RWPE2 (cell line): ENCODE data around the gene SLC26A1.
"Not testable (repeated sequence)": the region's sequence is repeated elsewhere in the genome, so short reads cannot be mapped to it uniquely, and the experiment has no call there.

Source experiments
- ATAC-seq: fragments of 200-7000 bp; cut with Tn5 transposase; 3 replicates; pipeline ENCODE4 v1.9.1; 2021; ENCODE audit warnings: low read depth
- DNase-seq: peaks from one replicate; pipeline ENCODE4 v3.0.0-alpha.2; 2020; ENCODE audit warnings: low spot score
- H3K27ac ChIP-seq: fragments of 450-650 bp; 2 replicates; pipeline ENCODE4 v1.5.1; 2017; ENCODE audit warnings: mild to moderate bottlenecking; ENCODE audit not compliant: poor library complexity, severe bottlenecking
- H3K27me3 ChIP-seq: fragments of 250-450 bp; sonication (Bioruptor Pico); 2 replicates; pipeline ENCODE4 v1.5.1; 2021; ENCODE audit warnings: mild to moderate bottlenecking, moderate library complexity; ENCODE audit not compliant: insufficient read depth, poor library complexity, severe bottlenecking
- H3K36me3 ChIP-seq: fragments of 250-450 bp; sonication (Bioruptor Pico); 2 replicates; pipeline ENCODE4 v1.5.1; 2020; ENCODE audit warnings: low read depth, mild to moderate bottlenecking, moderate library complexity
- H3K4me1 ChIP-seq: fragments of 250-450 bp; sonication (Bioruptor Pico); 2 replicates; pipeline ENCODE4 v1.5.1; 2021; ENCODE audit warnings: mild to moderate bottlenecking, moderate library complexity; ENCODE audit not compliant: insufficient read depth, poor library complexity, severe bottlenecking
- H3K4me3 ChIP-seq: fragments of 250-450 bp; sonication (Bioruptor Pico); 2 replicates; pipeline ENCODE4 v1.5.1; 2021; ENCODE audit warnings: mild to moderate bottlenecking, moderate library complexity; ENCODE audit not compliant: severe bottlenecking
- H3K9me3 ChIP-seq: fragments of 250-450 bp; sonication (Bioruptor Pico); 2 replicates; pipeline ENCODE4 v1.5.1; 2021; ENCODE audit warnings: mild to moderate bottlenecking, moderate library complexity; ENCODE audit not compliant: severe bottlenecking
- TF ChIP-seq, protein P1 (sequence below): fragments of 450-650 bp; IDR thresholded peaks from one replicate; pipeline ENCODE4 v1.5.1; 2017; ENCODE audit warnings: mild to moderate bottlenecking, moderate library complexity; ENCODE audit not compliant: poor library complexity, severe bottlenecking

Gene SLC26A1

DNA sequence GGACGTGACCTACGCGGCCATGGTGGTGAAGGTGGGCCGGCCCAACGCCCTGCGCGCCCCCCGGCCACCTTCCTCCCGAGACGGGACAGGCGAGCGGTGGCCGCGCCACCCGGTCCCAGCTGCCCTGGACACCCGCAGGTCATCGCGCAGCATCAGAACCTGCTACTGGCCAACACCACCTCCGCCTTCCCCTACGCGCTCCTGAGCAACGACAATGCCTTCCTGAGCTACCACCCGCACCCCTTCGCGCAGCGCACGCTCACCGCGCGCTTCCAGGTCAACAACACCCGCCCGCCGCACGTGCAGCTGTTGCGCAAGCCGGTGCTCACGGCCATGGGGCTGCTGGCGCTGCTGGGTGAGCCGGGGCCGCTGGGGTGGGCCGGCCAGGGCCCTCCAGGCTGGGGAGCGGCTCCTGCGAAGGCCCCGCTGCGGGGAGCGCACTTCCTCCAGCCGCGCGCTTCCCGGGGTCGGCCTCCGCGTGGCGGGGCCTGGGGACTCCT is 9.0 kb upstream of the SLC26A1 start:
- no peaks in the 10 kb centered on the region for H3K4me1 ChIP-seq
- H3K4me3 ChIP-seq = no peak overlapping the region
- peaks cover 77% of the 10 kb centered on the region for H3K27me3 ChIP-seq
- DNase-seq (no peak), ATAC-seq (no peak; the same call in 2 of the 3 replicates)
- H3K36me3 ChIP-seq = no peaks in the 10 kb centered on the region
- H3K9me3 ChIP-seq = no peaks in the 10 kb centered on the region
- TF ChIP-seq, protein P1, sequence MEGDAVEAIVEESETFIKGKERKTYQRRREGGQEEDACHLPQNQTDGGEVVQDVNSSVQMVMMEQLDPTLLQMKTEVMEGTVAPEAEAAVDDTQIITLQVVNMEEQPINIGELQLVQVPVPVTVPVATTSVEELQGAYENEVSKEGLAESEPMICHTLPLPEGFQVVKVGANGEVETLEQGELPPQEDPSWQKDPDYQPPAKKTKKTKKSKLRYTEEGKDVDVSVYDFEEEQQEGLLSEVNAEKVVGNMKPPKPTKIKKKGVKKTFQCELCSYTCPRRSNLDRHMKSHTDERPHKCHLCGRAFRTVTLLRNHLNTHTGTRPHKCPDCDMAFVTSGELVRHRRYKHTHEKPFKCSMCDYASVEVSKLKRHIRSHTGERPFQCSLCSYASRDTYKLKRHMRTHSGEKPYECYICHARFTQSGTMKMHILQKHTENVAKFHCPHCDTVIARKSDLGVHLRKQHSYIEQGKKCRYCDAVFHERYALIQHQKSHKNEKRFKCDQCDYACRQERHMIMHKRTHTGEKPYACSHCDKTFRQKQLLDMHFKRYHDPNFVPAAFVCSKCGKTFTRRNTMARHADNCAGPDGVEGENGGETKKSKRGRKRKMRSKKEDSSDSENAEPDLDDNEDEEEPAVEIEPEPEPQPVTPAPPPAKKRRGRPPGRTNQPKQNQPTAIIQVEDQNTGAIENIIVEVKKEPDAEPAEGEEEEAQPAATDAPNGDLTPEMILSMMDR = no peak
- H3K27ac ChIP-seq = no peak overlapping the region

DNA sequence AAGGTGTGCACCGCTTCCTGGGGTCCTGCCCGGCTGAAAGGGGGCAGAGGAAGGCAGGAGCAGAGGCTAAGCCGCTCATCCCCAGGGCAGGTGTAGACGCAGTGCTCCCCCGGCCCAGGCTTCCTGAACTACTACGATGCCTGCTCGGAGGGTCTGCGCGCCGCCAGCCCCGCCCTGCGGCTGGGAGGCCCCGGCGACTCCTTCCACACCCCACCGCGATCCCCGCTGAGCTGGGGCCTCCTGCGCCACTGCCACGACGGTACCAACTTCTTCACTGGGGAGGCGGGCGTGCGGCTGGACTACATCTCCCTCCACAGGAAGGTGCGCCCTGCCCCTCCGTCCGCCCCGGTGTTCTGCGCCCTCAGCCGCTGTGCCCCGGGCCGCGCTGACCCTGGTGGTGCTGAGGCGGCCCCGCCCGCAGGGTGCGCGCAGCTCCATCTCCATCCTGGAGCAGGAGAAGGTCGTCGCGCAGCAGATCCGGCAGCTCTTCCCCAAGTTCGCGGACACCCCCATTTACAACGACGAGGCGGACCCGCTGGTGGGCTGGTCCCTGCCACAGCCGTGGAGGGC is 8.4 kb upstream of the SLC26A1 start:
- Histone ChIP-seq H3K27ac (no peak overlapping the region), H3K4me1 (no peaks in the 10 kb centered on the region), H3K27me3 (peaks cover 78% of the 10 kb centered on the region), H3K4me3 (no peak overlapping the region), H3K9me3 (no peaks in the 10 kb centered on the region), H3K36me3 (no peaks in the 10 kb centered on the region)
- DNase-seq (no peak), ATAC-seq (no peak)
- TF ChIP-seq, protein P1 = no peak

DNA sequence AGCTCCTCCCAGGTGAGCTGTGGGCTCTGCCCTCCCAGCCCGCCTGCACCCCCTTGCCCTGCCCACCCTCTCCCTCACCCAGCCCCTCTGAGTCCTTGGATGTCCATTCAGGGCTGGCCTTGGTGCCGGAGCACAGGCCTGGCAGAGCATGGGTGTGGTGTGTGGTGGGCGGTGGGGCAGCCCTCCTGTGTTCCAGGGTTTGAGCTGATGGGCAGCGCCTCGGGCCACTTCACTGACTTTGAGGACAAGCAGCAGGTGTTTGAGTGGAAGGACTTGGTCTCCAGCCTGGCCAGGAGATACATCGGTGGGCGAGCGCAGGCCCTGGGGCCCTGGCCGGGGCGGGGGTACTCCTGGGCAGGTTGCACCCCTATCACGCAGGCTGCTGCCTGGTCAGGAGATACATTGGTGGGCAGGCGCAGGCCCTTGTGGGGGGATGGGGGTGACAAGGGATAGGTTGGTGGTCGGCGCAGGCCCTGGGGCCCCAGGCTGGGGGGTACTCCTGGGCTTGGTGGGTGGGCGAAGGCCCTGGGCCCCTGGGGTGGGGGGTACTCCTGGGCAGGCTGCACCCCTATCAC is 7.6 kb upstream of the SLC26A1 start:
- DNase-seq (no peak), ATAC-seq (no peak)
- H3K4me3 ChIP-seq = no peak overlapping the region
- H3K4me1 ChIP-seq = no peaks in the 10 kb centered on the region
- no peak overlapping the region for H3K27ac ChIP-seq
- H3K27me3 ChIP-seq = peaks cover 86% of the 10 kb centered on the region
- TF ChIP-seq, protein P1 = no peak
- no peaks in the 10 kb centered on the region for H3K36me3 ChIP-seq
- H3K9me3 ChIP-seq = no peaks in the 10 kb centered on the region

DNA sequence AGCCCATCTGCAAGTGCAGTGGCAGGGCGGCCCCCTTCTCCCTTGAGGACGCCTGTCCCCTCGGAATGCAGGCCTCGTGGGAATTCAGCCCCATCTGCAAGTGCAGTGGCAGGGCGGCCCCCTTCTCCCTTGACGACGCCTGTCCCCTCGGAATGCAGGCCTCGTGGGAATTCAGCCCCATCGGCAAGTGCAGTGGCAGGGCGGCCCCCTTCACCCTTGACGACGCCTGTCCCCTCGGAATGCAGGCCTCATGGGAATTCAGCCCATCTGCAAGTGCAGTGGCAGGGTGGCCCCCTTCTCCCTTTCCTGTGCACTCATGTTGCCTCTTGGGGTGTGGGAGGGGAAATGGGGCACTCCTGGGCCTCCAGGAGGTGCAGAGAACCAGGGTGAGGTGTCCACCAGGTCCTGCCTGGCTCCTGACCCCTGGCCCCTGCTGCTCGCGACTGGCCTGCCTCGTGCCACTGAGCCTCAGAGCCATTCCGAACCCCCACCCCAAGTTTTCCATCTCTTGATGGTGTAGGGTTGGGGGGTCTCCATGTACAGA is 6.8 kb upstream of the SLC26A1 start:
- Histone ChIP-seq H3K4me3 (no peak overlapping the region), H3K4me1 (no peaks in the 10 kb centered on the region), H3K36me3 (no peaks in the 10 kb centered on the region), H3K9me3 (no peaks in the 10 kb centered on the region), H3K27me3 (peaks cover 81% of the 10 kb centered on the region), H3K27ac (no peak overlapping the region)
- TF ChIP-seq, protein P1 = no peak
- DNase-seq (no peak), ATAC-seq (no peak)

DNA sequence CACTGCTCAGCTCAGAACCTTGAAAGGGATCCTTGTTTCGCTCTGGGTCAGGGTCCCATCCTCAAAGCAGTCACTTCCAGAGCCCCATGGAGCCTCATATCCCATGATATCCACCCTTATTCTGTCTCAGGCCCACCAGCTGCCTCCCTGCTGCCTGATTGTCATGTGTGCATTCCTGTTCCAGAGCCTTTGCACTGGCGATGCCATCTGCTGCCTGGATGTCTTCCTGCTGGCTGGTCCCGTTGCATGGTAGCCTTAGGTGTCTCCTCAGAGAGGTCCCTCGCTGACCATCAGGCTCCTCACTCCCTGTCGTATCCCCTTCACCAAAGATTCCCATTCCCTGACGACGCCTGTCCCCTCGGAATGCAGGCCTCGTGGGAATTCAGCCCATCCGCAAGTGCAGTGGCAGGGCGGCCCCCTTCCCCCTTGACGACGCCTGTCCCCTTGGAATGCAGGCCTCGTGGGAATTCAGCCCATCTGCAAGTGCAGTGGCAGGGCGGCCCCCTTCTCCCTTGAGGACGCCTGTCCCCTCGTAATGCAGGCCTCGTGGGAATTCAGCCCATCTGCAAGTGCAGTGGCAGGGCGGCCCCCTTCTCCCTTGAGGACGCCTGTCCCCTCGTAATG is 6.1 kb upstream of the SLC26A1 start:
- peaks cover 75% of the 10 kb centered on the region for H3K27me3 ChIP-seq
- H3K9me3 ChIP-seq, ATAC-seq, H3K36me3 ChIP-seq, DNase-seq, H3K27ac ChIP-seq, H3K4me3 ChIP-seq, H3K4me1 ChIP-seq: not testable (repeated sequence)
